ENCODE measurements around the gene KATNIP. TPM values are rescaled to one million over a fixed set of nuclear protein-coding genes. Genes with fewer than 3 reads are reported as not detected.

The KATNIP gene
- total RNA-seq, 1 donor from 2014 or later = 21.1 TPM

GRCh38 chr16:27522173-27522707, 27.7 kb upstream of the KATNIP start:
- peaks cover 6% of the 10 kb centered on the region for H3K9me3 ChIP-seq (ENCODE audit: insufficient read depth, low read depth, low read length)
- no peak for TF ChIP-seq EZH2 (IDR thresholded peaks at IDR 0.05; ENCODE audit: insufficient read depth, low read length)
- no peak for TF ChIP-seq CTCF (IDR thresholded peaks at IDR 0.05; ENCODE audit: insufficient read depth, low read depth, low read length)
- Mint-ChIP-seq H3K27ac (ENCODE audit: unreplicated experiment) (no peak overlapping the region), H3K9me3 (ENCODE audit: unreplicated experiment) (no peaks in the 10 kb centered on the region), H3K27me3 (ENCODE audit: low read depth, unreplicated experiment) (no peaks in the 10 kb centered on the region), H3K4me3 (ENCODE audit: unreplicated experiment) (no peak overlapping the region), H3K4me1 (ENCODE audit: low read depth, unreplicated experiment) (peaks cover 10% of the 10 kb centered on the region), H3K36me3 (ENCODE audit: low read depth, unreplicated experiment) (peaks cover 31% of the 10 kb centered on the region)
- H3K4me2 ChIP-seq (ENCODE audit: low read length) = no peak overlapping the region
- H3K4me3 ChIP-seq (ENCODE audit: insufficient read depth, low read depth, low read length) = no peak overlapping the region
- FAIRE-seq (no peak), DNase-seq (ENCODE audit: low read depth) (no peak)
- no peak overlapping the region for H2AFZ ChIP-seq (ENCODE audit: low read depth, low read length)
- H3K27ac ChIP-seq (ENCODE audit: low read depth, low read length) = no peak overlapping the region
- no peaks in the 10 kb centered on the region for H3K27me3 ChIP-seq (ENCODE audit: insufficient read depth, low read length)
- H3K4me1 ChIP-seq (ENCODE audit: insufficient read depth, low read length) = peaks cover 6% of the 10 kb centered on the region
- H4K20me1 ChIP-seq (ENCODE audit: insufficient read depth, low read length) = peaks cover 24% of the 10 kb centered on the region
- peaks cover 47% of the 10 kb centered on the region for H3K36me3 ChIP-seq (ENCODE audit: insufficient read depth, low read length)
- H3K9ac ChIP-seq (ENCODE audit: low read length) = no peak overlapping the region
- no peaks in the 10 kb centered on the region for H3K79me2 ChIP-seq (ENCODE audit: insufficient read depth, low read length)

- peaks cover 50% of the 10 kb centered on the region for H3K36me3 ChIP-seq (ENCODE audit: insufficient read depth, low read length)
- Mint-ChIP-seq H3K9me3 (ENCODE audit: unreplicated experiment) (no peaks in the 10 kb centered on the region), H3K4me1 (ENCODE audit: low read depth, unreplicated experiment) (peaks cover 13% of the 10 kb centered on the region), H3K36me3 (ENCODE audit: low read depth, unreplicated experiment) (peaks cover 37% of the 10 kb centered on the region), H3K27me3 (ENCODE audit: low read depth, unreplicated experiment) (no peaks in the 10 kb centered on the region), H3K4me3 (ENCODE audit: unreplicated experiment) (no peak overlapping the region), H3K27ac (ENCODE audit: unreplicated experiment) (no peak overlapping the region)
- no peak overlapping the region for H3K27ac ChIP-seq (ENCODE audit: low read depth, low read length)
- no peak overlapping the region for H3K4me3 ChIP-seq (ENCODE audit: insufficient read depth, low read depth, low read length)
- H3K79me2 ChIP-seq (ENCODE audit: insufficient read depth, low read length) = no peaks in the 10 kb centered on the region
- H3K4me1 ChIP-seq (ENCODE audit: insufficient read depth, low read length) = peaks cover 16% of the 10 kb centered on the region
- peaks cover 6% of the 10 kb centered on the region for H3K9me3 ChIP-seq (ENCODE audit: insufficient read depth, low read depth, low read length)
- TF ChIP-seq CTCF (IDR thresholded peaks at IDR 0.05; ENCODE audit: insufficient read depth, low read depth, low read length) (no peak), EZH2 (IDR thresholded peaks at IDR 0.05; ENCODE audit: insufficient read depth, low read length) (no peak)
- no peaks in the 10 kb centered on the region for H3K27me3 ChIP-seq (ENCODE audit: insufficient read depth, low read length)
- no peak overlapping the region for H2AFZ ChIP-seq (ENCODE audit: low read depth, low read length)
- no peak overlapping the region for H3K9ac ChIP-seq (ENCODE audit: low read length)
- H3K4me2 ChIP-seq (ENCODE audit: low read length) = no peak overlapping the region
- DNase-seq (ENCODE audit: low read depth) (no peak), FAIRE-seq (no peak)
- H4K20me1 ChIP-seq (ENCODE audit: insufficient read depth, low read length) = peaks cover 52% of the 10 kb centered on the region
Measured at GRCh38 chr16:27526180-27526579, 23.8 kb upstream of the KATNIP start.

- Histone ChIP-seq H2AFZ (ENCODE audit: low read depth, low read length) (no peak overlapping the region), H3K27me3 (ENCODE audit: insufficient read depth, low read length) (no peaks in the 10 kb centered on the region), H3K9me3 (ENCODE audit: insufficient read depth, low read depth, low read length) (peaks cover 6% of the 10 kb centered on the region), H4K20me1 (ENCODE audit: insufficient read depth, low read length) (peaks cover 66% of the 10 kb centered on the region), H3K4me2 (ENCODE audit: low read length) (no peak overlapping the region), H3K27ac (ENCODE audit: low read depth, low read length) (no peak overlapping the region), H3K79me2 (ENCODE audit: insufficient read depth, low read length) (no peaks in the 10 kb centered on the region), H3K9ac (ENCODE audit: low read length) (no peak overlapping the region), H3K36me3 (ENCODE audit: insufficient read depth, low read length) (peaks cover 58% of the 10 kb centered on the region), H3K4me1 (ENCODE audit: insufficient read depth, low read length) (peaks cover 14% of the 10 kb centered on the region), H3K4me3 (ENCODE audit: insufficient read depth, low read depth, low read length) (no peak overlapping the region)
- H3K4me1 Mint-ChIP-seq (ENCODE audit: low read depth, unreplicated experiment) = peaks cover 14% of the 10 kb centered on the region
- no peaks in the 10 kb centered on the region for H3K9me3 Mint-ChIP-seq (ENCODE audit: unreplicated experiment)
- H3K27me3 Mint-ChIP-seq (ENCODE audit: low read depth, unreplicated experiment) = no peaks in the 10 kb centered on the region
- no peak for FAIRE-seq
- no peak overlapping the region for H3K27ac Mint-ChIP-seq (ENCODE audit: unreplicated experiment)
- no peak overlapping the region for H3K4me3 Mint-ChIP-seq (ENCODE audit: unreplicated experiment)
- DNase-seq (ENCODE audit: low read depth) = no peak
- H3K36me3 Mint-ChIP-seq (ENCODE audit: low read depth, unreplicated experiment) = peaks cover 40% of the 10 kb centered on the region
- no peak for TF ChIP-seq EZH2 (IDR thresholded peaks at IDR 0.05; ENCODE audit: insufficient read depth, low read length)
- TF ChIP-seq CTCF (IDR thresholded peaks at IDR 0.05; ENCODE audit: insufficient read depth, low read depth, low read length) = no peak
Measured at GRCh38 chr16:27528294-27528693, 21.6 kb upstream of the KATNIP start.

Data from astrocyte (in vitro differentiated cells and primary cell).